Activated T-cell treated with anti-CD3 and anti-CD28 coated beads, Interleukin-2, amount 50 U/mL, for 4 hours (primary cell): ENCODE measurements around the gene GCH1. TPM values are rescaled to one million over a fixed set of nuclear protein-coding genes. Genes with fewer than 3 reads are reported as not detected.

ENCODE experiments used
- ATAC-seq, 2 donors: fragments of 200-7000 bp; cut with Tn5 transposase; one replicate each; pipeline ENCODE4 v1.10.0; 2021
- DNase-seq: peaks from one replicate; pipeline ENCODE4 v3.0.0-alpha.2; 2020
- H3K27me3 Mint-ChIP-seq: one replicate; pipeline ENCODE4 v1.8.0; 2021; ENCODE audit warnings: low read depth, mixed read lengths
- H3K36me3 Mint-ChIP-seq: one replicate; pipeline ENCODE4 v1.8.0; 2022; ENCODE audit warnings: mixed read lengths; ENCODE audit not compliant: insufficient read depth
- H3K4me1 Mint-ChIP-seq: one replicate; pipeline ENCODE4 v1.8.0; 2021; ENCODE audit warnings: low read depth, mixed read lengths
- H3K4me3 Mint-ChIP-seq: one replicate; pipeline ENCODE4 v1.8.0; 2021; ENCODE audit warnings: mild to moderate bottlenecking, moderate library complexity, mixed read lengths
- H3K9me3 Mint-ChIP-seq: one replicate; pipeline ENCODE4 v1.8.0; 2021; ENCODE audit warnings: mixed read lengths
- total RNA-seq, 3 donors: library from RNA; stranded (reverse); gene quantifications; one replicate each; pipeline ENCODE4 v1.2.1, GENCODE V29; 2021

GCH1 gene
- total RNA-seq: 10 to 100 TPM; 39.4 to 49.6 (median 44.2) TPM

GRCh38 chr14:54902521-54903420 lies at the start of gene GCH1:
GCH1 (minus strand) TSS chr14:54902826; CDS start chr14:54902663, 163 bp downstream.
- ATAC-seq (peak; percentile 87 to 91), DNase-seq (peak; percentile 67)
- H3K9me3 Mint-ChIP-seq: no peaks in the 10 kb centered on the region
- H3K27me3 Mint-ChIP-seq: no peaks in the 10 kb centered on the region
- peak within 1 kb of the TSS; percentile 87 for H3K4me3 Mint-ChIP-seq
- peaks cover 27% of the 10 kb centered on the region for H3K4me1 Mint-ChIP-seq
- peaks cover 3% of the 10 kb centered on the region for H3K36me3 Mint-ChIP-seq

GRCh38 chr14:54947230-54947629 lies 44.6 kb upstream of the GCH1 start:
- peaks cover 6% of the 10 kb centered on the region for H3K36me3 Mint-ChIP-seq

GRCh38 chr14:54946500-54946899 lies 43.9 kb upstream of the GCH1 start:
- Mint-ChIP-seq H3K27me3 (no peaks in the 10 kb centered on the region), H3K9me3 (no peaks in the 10 kb centered on the region), H3K4me3 (no peak overlapping the region), H3K4me1 (peaks cover 12% of the 10 kb centered on the region), H3K36me3 (peaks cover 6% of the 10 kb centered on the region)
- DNase-seq (no peak), ATAC-seq (no peak)

More at GRCh38 chr14:54947230-54947629, 44.6 kb upstream of the GCH1 start:
- no peaks in the 10 kb centered on the region for H3K27me3 Mint-ChIP-seq
- H3K4me1 Mint-ChIP-seq: peaks cover 12% of the 10 kb centered on the region
- no peak for ATAC-seq
- H3K9me3 Mint-ChIP-seq: no peaks in the 10 kb centered on the region
- no peak overlapping the region for H3K4me3 Mint-ChIP-seq
- DNase-seq: no peak

GRCh38 chr14:54944737-54945391 lies 42.2 kb upstream of the GCH1 start:
- DNase-seq: no peak
- no peaks in the 10 kb centered on the region for H3K9me3 Mint-ChIP-seq
- peaks cover 6% of the 10 kb centered on the region for H3K36me3 Mint-ChIP-seq

GRCh38 chr14:54942913-54943312 lies 40.3 kb upstream of the GCH1 start:
- ATAC-seq (no peak), DNase-seq (no peak)
- Mint-ChIP-seq H3K4me1 (peaks cover 8% of the 10 kb centered on the region), H3K36me3 (peaks cover 8% of the 10 kb centered on the region), H3K27me3 (no peaks in the 10 kb centered on the region), H3K9me3 (no peaks in the 10 kb centered on the region), H3K4me3 (no peak overlapping the region)

More at GRCh38 chr14:54944737-54945391, 42.2 kb upstream of the GCH1 start:
- no peak for ATAC-seq
- no peaks in the 10 kb centered on the region for H3K27me3 Mint-ChIP-seq
- H3K4me1 Mint-ChIP-seq: peaks cover 12% of the 10 kb centered on the region
- no peak overlapping the region for H3K4me3 Mint-ChIP-seq

- DNase-seq: no peak
- H3K4me1 Mint-ChIP-seq: no peaks in the 10 kb centered on the region
- no peak for ATAC-seq
- H3K36me3 Mint-ChIP-seq: peaks cover 5% of the 10 kb centered on the region
- H3K4me3 Mint-ChIP-seq: no peak overlapping the region
- no peaks in the 10 kb centered on the region for H3K27me3 Mint-ChIP-seq
- H3K9me3 Mint-ChIP-seq: no peaks in the 10 kb centered on the region
These were observed 34.2 kb upstream of the GCH1 start for GRCh38 chr14:54936816-54937215.

- H3K9me3 Mint-ChIP-seq: no peaks in the 10 kb centered on the region
- ATAC-seq (no peak), DNase-seq (no peak)
- no peaks in the 10 kb centered on the region for H3K4me1 Mint-ChIP-seq
- H3K27me3 Mint-ChIP-seq: no peaks in the 10 kb centered on the region
- peaks cover 3% of the 10 kb centered on the region for H3K36me3 Mint-ChIP-seq
- H3K4me3 Mint-ChIP-seq: no peak overlapping the region
These were observed 33.3 kb upstream of the GCH1 start for GRCh38 chr14:54935958-54936357.

GRCh38 chr14:54935100-54935499 lies 32.5 kb upstream of the GCH1 start:
- Mint-ChIP-seq H3K36me3 (peaks cover 3% of the 10 kb centered on the region), H3K4me3 (no peak overlapping the region), H3K4me1 (no peaks in the 10 kb centered on the region), H3K9me3 (no peaks in the 10 kb centered on the region), H3K27me3 (no peaks in the 10 kb centered on the region)
- ATAC-seq: no peak
- no peak for DNase-seq

- Mint-ChIP-seq H3K4me3 (no peak overlapping the region), H3K36me3 (peaks cover under 1% of the 10 kb centered on the region), H3K4me1 (no peaks in the 10 kb centered on the region), H3K9me3 (no peaks in the 10 kb centered on the region), H3K27me3 (no peaks in the 10 kb centered on the region)
- ATAC-seq (no peak), DNase-seq (no peak)
These were observed 30.4 kb upstream of the GCH1 start for GRCh38 chr14:54933006-54933405.

GRCh38 chr14:54931598-54932340 lies 29.1 kb upstream of the GCH1 start:
- no peak for ATAC-seq
- H3K27me3 Mint-ChIP-seq: no peaks in the 10 kb centered on the region
- no peaks in the 10 kb centered on the region for H3K36me3 Mint-ChIP-seq
- H3K4me3 Mint-ChIP-seq: no peak overlapping the region
- DNase-seq: no peak
- H3K9me3 Mint-ChIP-seq: no peaks in the 10 kb centered on the region
- H3K4me1 Mint-ChIP-seq: no peaks in the 10 kb centered on the region

GRCh38 chr14:54931101-54931500 lies 28.5 kb upstream of the GCH1 start:
- Mint-ChIP-seq H3K27me3 (no peaks in the 10 kb centered on the region), H3K4me1 (no peaks in the 10 kb centered on the region), H3K4me3 (no peak overlapping the region), H3K36me3 (no peaks in the 10 kb centered on the region), H3K9me3 (no peaks in the 10 kb centered on the region)
- DNase-seq: no peak
- no peak for ATAC-seq

- Mint-ChIP-seq H3K9me3 (no peaks in the 10 kb centered on the region), H3K36me3 (no peaks in the 10 kb centered on the region), H3K4me3 (no peak overlapping the region), H3K27me3 (no peaks in the 10 kb centered on the region), H3K4me1 (no peaks in the 10 kb centered on the region)
- no peak for ATAC-seq
- DNase-seq: no peak
These were observed 26.9 kb upstream of the GCH1 start for GRCh38 chr14:54929556-54929955.

- no peaks in the 10 kb centered on the region for H3K27me3 Mint-ChIP-seq
- H3K9me3 Mint-ChIP-seq: no peaks in the 10 kb centered on the region
- ATAC-seq: no peak
- no peaks in the 10 kb centered on the region for H3K36me3 Mint-ChIP-seq
- H3K4me1 Mint-ChIP-seq: no peaks in the 10 kb centered on the region
- no peak for DNase-seq
- no peak overlapping the region for H3K4me3 Mint-ChIP-seq
These were observed 25.6 kb upstream of the GCH1 start for GRCh38 chr14:54928216-54928615.

- Mint-ChIP-seq H3K9me3 (no peaks in the 10 kb centered on the region), H3K4me1 (no peaks in the 10 kb centered on the region), H3K4me3 (no peak overlapping the region), H3K27me3 (no peaks in the 10 kb centered on the region), H3K36me3 (no peaks in the 10 kb centered on the region)
- ATAC-seq: no peak
- no peak for DNase-seq
These were observed 24.9 kb upstream of the GCH1 start for GRCh38 chr14:54927551-54927950.
